Activated B cell treated with CpG ODN at 0.5 μM for 24 hours (primary cell): ENCODE measurements around the gene LIMS2. TPM values are rescaled to one million over a fixed set of nuclear protein-coding genes. Genes with fewer than 3 reads are reported as not detected.
A peak's percentile ranks its signal among the peaks of the same experiment; 100 is the strongest.

Experiments used
- ATAC-seq: fragments of 200-7000 bp; cut with Tn5 transposase; one replicate; pipeline ENCODE4 v1.10.0; 2021; ENCODE audit warnings: low read depth, mild to moderate bottlenecking, moderate library complexity
- CTCF ChIA-PET: fragments of 350-600 bp; sonication (Branson Sonifier 250); formaldehyde crosslinking; loops from one replicate; lab custom pipeline; 2021; ENCODE audit warnings: antibody characterized with exemption; lab: Charles Lee
- POLR2A ChIA-PET: fragments of 350-600 bp; sonication (Branson Sonifier 250); formaldehyde crosslinking; loops from one replicate; lab custom pipeline; 2021; ENCODE audit warnings: antibody characterized with exemption; lab: Charles Lee
- DNase-seq: peaks from one replicate; pipeline ENCODE4 v3.0.0; 2022
- H3K27ac Mint-ChIP-seq: one replicate; pipeline ENCODE4 v1.8.0; 2020; ENCODE audit warnings: mixed read lengths
- H3K27me3 Mint-ChIP-seq: one replicate; pipeline ENCODE4 v1.8.0; 2021; ENCODE audit warnings: mixed read lengths
- H3K36me3 Mint-ChIP-seq: one replicate; pipeline ENCODE4 v1.8.0; 2021; ENCODE audit warnings: low read depth, mixed read lengths
- H3K4me1 Mint-ChIP-seq: one replicate; pipeline ENCODE4 v1.8.0; 2021; ENCODE audit warnings: mixed read lengths
- H3K4me3 Mint-ChIP-seq: one replicate; pipeline ENCODE4 v1.8.0; 2020; ENCODE audit warnings: mild to moderate bottlenecking, mixed read lengths
- H3K9me3 Mint-ChIP-seq: one replicate; pipeline ENCODE4 v1.8.0; 2020; ENCODE audit warnings: mixed read lengths
- CTCF ChIP-seq: fragments of 200-600 bp; IDR thresholded peaks from one replicate; pipeline ENCODE4 v1.8.0; 2022; ENCODE audit warnings: antibody characterized with exemption, mild to moderate bottlenecking
- intact Hi-C: fragments of 100-400 bp; cut with micrococcal nuclease; formaldehyde crosslinking; loops from one replicate; pipeline ENCODE4 v1.15.1; 2024
- total RNA-seq: library from RNA; stranded (reverse); gene quantifications from 2 replicates; pipeline ENCODE4 v1.2.3, GENCODE V29; 2022

Gene LIMS2
- total RNA-seq, 1 donor from 2014 or later, result 5.3 TPM

- ATAC-seq (no peak), DNase-seq (no peak)
- peak overlapping the region; percentile 74 for H3K27ac Mint-ChIP-seq
- no peaks in the 10 kb centered on the region for H3K27me3 Mint-ChIP-seq
- no peak for TF ChIP-seq CTCF
- peak overlapping the region; percentile 50 for H3K4me3 Mint-ChIP-seq
- peaks cover 89% of the 10 kb centered on the region for H3K4me1 Mint-ChIP-seq
- H3K36me3 Mint-ChIP-seq, result no peaks in the 10 kb centered on the region
- ChIA-PET CTCF (interaction anchor here (1.2 to 1.3 kb wide), 2 partner anchors 18 to 40 kb away, joined by 3 read pairs; no protein-coding TSS in a partner anchor), POLR2A (interaction anchor here (1.2 to 1.8 kb wide), 4 partner anchors 9 to 38 kb away, joined by 4 to 5 read pairs (median 4); no protein-coding TSS in a partner anchor)
- H3K9me3 Mint-ChIP-seq, result no peaks in the 10 kb centered on the region
- intact Hi-C loops, result loop anchor here (1.0 to 10.0 kb wide), 2 partner anchors 9 to 546 kb away; no protein-coding TSS in a partner anchor
These were observed 44.3 kb downstream of the LIMS2 start for GRCh38 chr2:127630864-127631540.

- ATAC-seq (no peak), DNase-seq (no peak)
- Mint-ChIP-seq H3K4me1 (peaks cover 87% of the 10 kb centered on the region), H3K4me3 (peak overlapping the region; percentile 17), H3K27ac (peak overlapping the region; percentile 74), H3K36me3 (no peaks in the 10 kb centered on the region), H3K9me3 (no peaks in the 10 kb centered on the region), H3K27me3 (no peaks in the 10 kb centered on the region)
- no peak for TF ChIP-seq CTCF
- POLR2A ChIA-PET, result interaction anchor here (1.2 to 1.5 kb wide), 2 partner anchors 9 to 10 kb away, joined by 4 to 5 read pairs; no protein-coding TSS in a partner anchor
- CTCF ChIA-PET, result interaction anchor here (1.2 to 1.3 kb wide), 2 partner anchors 19 to 39 kb away, joined by 3 read pairs; no protein-coding TSS in a partner anchor
- intact Hi-C loops, result loop anchor here (1.0 to 10.0 kb wide), 2 partner anchors 10 to 545 kb away; no protein-coding TSS in a partner anchor
These were observed 45.0 kb downstream of the LIMS2 start for GRCh38 chr2:127630096-127630863.

- Mint-ChIP-seq H3K27me3 (no peaks in the 10 kb centered on the region), H3K9me3 (no peaks in the 10 kb centered on the region), H3K36me3 (no peaks in the 10 kb centered on the region), H3K4me3 (no peak overlapping the region), H3K27ac (peak overlapping the region; percentile 74), H3K4me1 (peaks cover 86% of the 10 kb centered on the region)
- intact Hi-C loops, result loop anchor here (1.0 to 10.0 kb wide), 2 partner anchors 11 to 545 kb away; no protein-coding TSS in a partner anchor
- no peak for TF ChIP-seq CTCF
- ATAC-seq (no peak), DNase-seq (no peak)
- ChIA-PET POLR2A (interaction anchor here (1.5 kb wide), 1 partner anchor 10 kb away, joined by 5 read pairs; no protein-coding TSS in a partner anchor), CTCF (no interaction called here)
These were observed 45.7 kb downstream of the LIMS2 start for GRCh38 chr2:127629637-127630036.

GRCh38 chr2:127628767-127629614 lies 46.3 kb downstream of the LIMS2 start:
- ATAC-seq (no peak), DNase-seq (no peak)
- Mint-ChIP-seq H3K9me3 (no peaks in the 10 kb centered on the region), H3K27me3 (no peaks in the 10 kb centered on the region), H3K36me3 (no peaks in the 10 kb centered on the region), H3K4me3 (no peak overlapping the region), H3K27ac (no peak overlapping the region), H3K4me1 (peaks cover 85% of the 10 kb centered on the region)
- ChIA-PET POLR2A (no interaction called here), CTCF (no interaction called here)
- TF ChIP-seq CTCF, result no peak
- intact Hi-C loops, result no loop called here
